Coronary artery (tissue), 2 donors: ENCODE data around the gene CTIF.
"Not testable (repeated sequence)": the region's sequence is repeated elsewhere in the genome, so short reads cannot be mapped to it uniquely, and the experiment has no call there.

ENCODE experiments used
- DNase-seq: peaks from one replicate; pipeline ENCODE4 v3.0.0-alpha.2; 2017; ENCODE audit warnings: low spot score
- H3K27ac ChIP-seq, 2 donors: fragments of 200-600 bp; sonication (generic); one replicate each; pipeline ENCODE4 v1.5.1; 2016 to 2019
- H3K4me3 ChIP-seq: fragments of 200-600 bp; sonication (generic); 2 replicates; pipeline ENCODE4 v1.5.1; 2016; ENCODE audit warnings: mild to moderate bottlenecking, moderate library complexity
- TF ChIP-seq, protein P1 (sequence below): fragments of 200-600 bp; sonication (generic); IDR thresholded peaks from one replicate; pipeline ENCODE4 v1.5.1; 2019; ENCODE audit warnings: antibody characterized with exemption

The CTIF gene

DNA sequence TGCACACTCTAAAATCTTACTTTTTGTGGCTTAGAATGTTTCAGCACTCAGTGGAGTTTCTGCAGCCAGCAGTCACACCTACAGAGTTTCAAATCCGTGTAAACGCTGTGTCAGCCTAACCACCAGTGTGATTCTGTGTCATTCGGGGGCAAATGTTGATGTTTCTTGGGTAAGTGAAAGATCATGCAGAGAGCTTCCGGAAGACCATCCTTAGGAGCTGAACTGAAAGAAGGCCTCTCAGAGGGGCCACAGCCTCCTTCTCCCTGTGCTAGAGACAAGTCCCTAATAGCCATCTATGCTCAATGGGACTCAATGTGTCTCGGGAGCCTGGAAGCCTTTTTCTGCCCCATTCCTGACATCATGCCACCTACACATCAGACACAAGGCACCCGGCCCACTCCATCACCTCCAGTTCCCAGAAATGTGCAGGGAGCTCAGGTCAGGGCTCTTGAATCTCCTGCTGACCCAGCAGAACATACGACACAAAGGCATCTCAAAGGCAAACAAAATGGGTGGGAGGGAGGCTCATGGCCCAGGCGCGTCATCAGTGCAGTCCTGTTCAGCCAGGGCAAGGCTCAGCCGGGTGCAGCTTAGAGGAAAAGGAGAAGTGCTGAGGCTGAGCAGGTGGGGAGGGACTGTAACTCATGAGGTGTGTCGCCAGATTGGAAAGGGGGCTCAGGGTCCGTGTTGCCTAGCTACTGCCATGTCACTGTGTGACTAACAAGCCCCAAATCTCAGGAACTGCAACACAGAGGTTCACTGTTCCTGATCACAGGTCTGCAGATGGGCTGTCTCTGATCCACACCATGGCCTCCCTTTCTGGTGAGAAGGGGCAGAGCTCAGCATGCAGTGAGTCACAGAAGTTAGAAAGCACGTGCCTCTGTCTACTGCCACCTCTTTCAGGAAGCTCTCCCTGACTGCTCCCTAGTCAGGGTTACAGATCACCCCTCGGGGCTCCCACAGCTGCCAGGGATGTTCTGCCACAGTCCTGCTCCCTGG is 329.9 kb downstream of the CTIF start:
- TF ChIP-seq, protein P1, sequence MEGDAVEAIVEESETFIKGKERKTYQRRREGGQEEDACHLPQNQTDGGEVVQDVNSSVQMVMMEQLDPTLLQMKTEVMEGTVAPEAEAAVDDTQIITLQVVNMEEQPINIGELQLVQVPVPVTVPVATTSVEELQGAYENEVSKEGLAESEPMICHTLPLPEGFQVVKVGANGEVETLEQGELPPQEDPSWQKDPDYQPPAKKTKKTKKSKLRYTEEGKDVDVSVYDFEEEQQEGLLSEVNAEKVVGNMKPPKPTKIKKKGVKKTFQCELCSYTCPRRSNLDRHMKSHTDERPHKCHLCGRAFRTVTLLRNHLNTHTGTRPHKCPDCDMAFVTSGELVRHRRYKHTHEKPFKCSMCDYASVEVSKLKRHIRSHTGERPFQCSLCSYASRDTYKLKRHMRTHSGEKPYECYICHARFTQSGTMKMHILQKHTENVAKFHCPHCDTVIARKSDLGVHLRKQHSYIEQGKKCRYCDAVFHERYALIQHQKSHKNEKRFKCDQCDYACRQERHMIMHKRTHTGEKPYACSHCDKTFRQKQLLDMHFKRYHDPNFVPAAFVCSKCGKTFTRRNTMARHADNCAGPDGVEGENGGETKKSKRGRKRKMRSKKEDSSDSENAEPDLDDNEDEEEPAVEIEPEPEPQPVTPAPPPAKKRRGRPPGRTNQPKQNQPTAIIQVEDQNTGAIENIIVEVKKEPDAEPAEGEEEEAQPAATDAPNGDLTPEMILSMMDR, result no peak
- Histone ChIP-seq H3K27ac (no peak overlapping the region), H3K4me3 (no peak overlapping the region)
- DNase-seq, result no peak

DNA sequence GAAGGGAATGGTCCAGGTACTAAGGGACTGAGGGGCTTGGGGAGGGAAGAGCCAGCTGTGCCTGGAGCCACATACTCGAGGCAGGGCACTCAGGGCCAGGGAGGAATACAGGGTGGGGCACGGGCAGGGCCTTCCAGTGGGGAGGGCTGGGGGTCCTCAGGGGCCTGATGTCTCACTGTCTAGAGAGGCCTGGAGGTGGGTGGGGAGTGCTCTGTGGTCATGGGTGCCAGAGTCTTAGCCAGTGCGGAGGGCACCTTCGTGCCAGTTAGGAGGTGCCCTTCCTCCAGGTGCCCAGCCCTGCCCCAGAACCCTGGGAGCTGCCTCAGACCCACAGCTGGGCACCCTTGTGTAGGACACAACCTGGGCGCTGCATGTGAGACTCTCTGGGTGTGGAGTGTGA is 330.8 kb downstream of the CTIF start:
- Histone ChIP-seq H3K27ac (no peak overlapping the region), H3K4me3 (no peak overlapping the region)
- no peak for DNase-seq
- TF ChIP-seq, protein P1, result no peak

DNA sequence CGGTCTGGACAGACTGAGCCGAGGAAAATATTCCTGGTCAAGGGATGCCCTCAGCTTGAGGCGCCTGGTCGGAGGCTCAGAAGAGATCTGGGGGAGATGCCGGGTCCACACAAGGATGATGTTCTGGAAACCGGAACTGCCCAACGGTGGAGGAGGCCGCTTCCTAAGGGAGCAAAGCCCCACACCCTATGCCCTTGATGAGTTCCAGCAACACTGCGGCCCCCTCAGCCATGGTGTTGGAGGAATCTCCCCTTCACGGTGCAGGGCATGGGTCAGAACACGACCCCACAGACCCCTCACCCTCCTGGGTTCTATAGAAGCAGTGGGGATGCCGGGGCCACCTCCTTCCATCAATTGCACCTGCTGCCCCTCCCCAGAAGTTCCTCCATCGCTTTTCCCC is 332.1 kb downstream of the CTIF start:
- not testable (repeated sequence) for DNase-seq, H3K4me3 ChIP-seq, H3K27ac ChIP-seq

DNA sequence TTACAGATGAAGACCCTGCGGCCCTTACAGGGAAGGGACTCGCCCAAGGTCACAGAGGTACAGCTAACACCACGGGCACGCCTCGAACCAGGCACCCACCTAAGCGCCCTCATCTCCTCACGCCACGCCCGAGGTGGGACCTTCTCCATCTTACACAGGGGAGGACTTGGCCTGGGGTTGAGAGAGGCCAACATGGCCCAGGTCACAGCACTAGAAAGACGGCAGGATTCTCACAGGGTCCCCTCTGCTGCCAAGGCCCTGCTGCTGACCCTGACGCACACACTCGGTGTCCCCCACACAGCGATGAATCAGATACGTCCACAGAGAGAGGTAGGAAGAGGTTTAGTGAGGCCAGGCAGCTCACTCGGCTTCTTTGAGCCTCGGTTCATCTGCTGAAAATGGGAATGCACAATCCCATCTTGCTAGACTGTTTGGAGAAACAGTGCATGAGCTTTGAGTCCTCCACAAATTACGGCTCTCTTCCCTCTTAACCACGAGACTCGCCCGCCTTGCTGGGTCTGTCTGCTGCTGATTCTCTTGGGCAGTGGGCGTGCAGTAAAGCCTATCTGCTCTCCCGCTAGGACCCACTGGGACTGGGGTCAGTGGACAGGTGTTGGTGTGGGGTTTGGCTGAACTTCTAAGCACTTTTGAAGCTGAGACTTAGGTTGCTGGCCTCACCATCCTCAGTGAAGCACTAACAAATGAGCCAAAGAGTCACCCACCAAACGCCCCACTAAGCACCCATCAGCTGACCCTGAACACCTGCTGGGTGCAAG is 332.7 kb downstream of the CTIF start:
- H3K4me3 ChIP-seq, result no peak overlapping the region
- H3K27ac ChIP-seq, result no peak overlapping the region
- TF ChIP-seq, protein P1, result no peak
- DNase-seq, result no peak

DNA sequence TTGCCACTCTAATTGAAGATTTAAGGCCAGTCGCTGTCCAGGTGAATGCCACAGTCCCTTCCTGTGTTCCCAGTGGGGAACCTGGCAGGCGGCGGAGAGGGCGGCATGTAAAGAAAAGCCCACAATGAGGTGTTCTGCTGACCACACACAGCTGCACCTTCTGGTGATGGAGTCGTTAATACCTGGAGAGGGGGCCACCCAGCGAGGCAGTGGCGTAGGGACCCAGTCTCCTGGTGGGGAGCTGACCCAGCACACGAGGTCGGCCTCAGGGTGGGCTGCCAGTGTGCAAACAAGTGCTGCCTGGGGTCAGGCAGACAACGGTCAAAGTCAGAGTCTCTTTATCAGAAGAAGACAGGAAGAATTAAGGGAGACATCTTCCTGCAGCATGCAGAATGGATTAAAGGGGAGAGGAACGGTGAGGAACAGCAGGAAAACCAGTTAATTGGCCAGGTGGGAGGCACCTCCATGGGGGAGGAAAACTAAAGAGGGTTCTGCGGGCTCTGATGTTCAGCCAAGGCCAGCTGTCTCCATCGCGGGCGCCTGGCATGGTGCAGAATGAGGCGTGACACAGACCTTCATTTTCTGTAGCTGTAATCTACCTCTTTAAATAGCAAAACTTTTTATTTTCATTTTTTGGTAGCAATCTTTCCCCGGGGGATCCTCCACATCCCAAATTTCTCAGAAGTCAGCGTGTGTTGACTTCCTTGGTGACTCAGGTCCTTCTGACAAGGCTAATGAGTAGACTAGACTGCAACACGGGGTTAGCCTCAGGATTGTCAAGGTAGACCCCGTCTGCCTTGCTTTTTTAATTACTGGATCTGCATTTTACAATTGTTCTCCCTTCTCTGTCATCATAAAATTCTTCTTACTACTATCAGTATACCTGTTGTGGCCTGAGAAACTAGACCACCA is 333.7 kb downstream of the CTIF start:
- H3K4me3 ChIP-seq, result no peak overlapping the region
- DNase-seq, result no peak
- peak overlapping the region; percentile 75 to 85 for H3K27ac ChIP-seq
- TF ChIP-seq, protein P1, result no peak

DNA sequence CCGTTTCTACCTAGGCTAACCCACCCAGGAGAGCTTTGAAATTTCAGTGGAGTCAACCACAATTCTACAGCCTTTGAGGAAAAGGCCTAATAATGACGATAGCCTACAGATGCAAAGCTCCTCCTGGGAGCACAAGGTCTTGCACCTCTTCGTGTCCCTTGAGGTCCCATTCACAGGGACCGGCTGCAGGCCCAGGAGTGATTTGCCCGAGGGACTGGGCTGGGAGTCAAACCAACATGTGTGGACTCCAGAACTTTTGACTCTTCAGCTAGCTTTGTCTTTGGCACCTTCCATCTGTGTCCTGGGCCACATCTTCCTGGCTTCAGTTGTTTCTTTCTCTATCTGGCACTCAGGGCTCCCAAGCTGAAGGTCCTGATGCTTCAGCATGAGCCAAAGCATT is 335.4 kb downstream of the CTIF start:
- TF ChIP-seq, protein P1, result no peak
- no peak overlapping the region for H3K4me3 ChIP-seq
- H3K27ac ChIP-seq, result peak overlapping the region; percentile 75 to 85
- no peak for DNase-seq
